SK-N-SH treated with all-trans-retinoic acid at 6 μM for 48 hours (cell line): ENCODE data around the gene XPR1.

Experiments used
- ATAC-seq: fragments of 200-7000 bp; cut with Tn5 transposase; 3 replicates; pipeline ENCODE4 v1.9.1; 2020; ENCODE audit warnings: mild to moderate bottlenecking, moderate library complexity
- ARNTL ChIP-seq: fragments of 450-650 bp; formaldehyde crosslinking; IDR thresholded peaks from 2 replicates; pipeline ENCODE4 v1.5.0; 2020; ENCODE audit warnings: low read depth, mild to moderate bottlenecking, moderate library complexity, borderline replicate concordance
- BACH2 ChIP-seq: fragments of 250-450 bp; sonication (Bioruptor Pico); IDR thresholded peaks from 2 replicates; pipeline ENCODE4 v1.9.0; 2021; ENCODE audit warnings: mild to moderate bottlenecking, borderline replicate concordance
- CREB5 ChIP-seq: fragments of 250-450 bp; sonication (Bioruptor Pico); IDR thresholded peaks from 2 replicates; pipeline ENCODE4 v1.5.1; 2020; ENCODE audit warnings: low read depth, mild to moderate bottlenecking, moderate library complexity
- CSDC2 ChIP-seq: fragments of 250-450 bp; sonication (Bioruptor Pico); IDR thresholded peaks from 2 replicates; pipeline ENCODE4 v1.5.0; 2020; ENCODE audit warnings: mild to moderate bottlenecking, moderate library complexity
- CSRNP3 ChIP-seq: fragments of 250-450 bp; sonication (Bioruptor Pico); IDR thresholded peaks from 2 replicates; pipeline ENCODE4 v1.5.1; 2021; ENCODE audit warnings: mild to moderate bottlenecking, moderate library complexity
- GLIS3 ChIP-seq: fragments of 250-450 bp; sonication (Bioruptor Pico); IDR thresholded peaks from 2 replicates; pipeline ENCODE4 v1.5.0; 2020; ENCODE audit warnings: mild to moderate bottlenecking, moderate library complexity
- ISL1 ChIP-seq: fragments of 250-450 bp; sonication (Bioruptor Pico); IDR thresholded peaks from 2 replicates; pipeline ENCODE4 v2.1.2; 2022; ENCODE audit warnings: mild to moderate bottlenecking, moderate library complexity
- OSR1 ChIP-seq: fragments of 250-450 bp; sonication (Bioruptor Pico); IDR thresholded peaks from 2 replicates; pipeline ENCODE4 v1.8.0; 2022; ENCODE audit warnings: moderate library complexity, mild to moderate bottlenecking, inconsistent platforms
- PATZ1 ChIP-seq: fragments of 250-450 bp; sonication (Bioruptor Pico); IDR thresholded peaks from 2 replicates; pipeline ENCODE4 v1.8.0; 2020; ENCODE audit warnings: mild to moderate bottlenecking, moderate library complexity, borderline replicate concordance
- POU6F1 ChIP-seq: fragments of 250-450 bp; sonication (Bioruptor Pico); IDR thresholded peaks from 2 replicates; pipeline ENCODE4 v1.8.0; 2021; ENCODE audit warnings: low read depth, mild to moderate bottlenecking, moderate library complexity, borderline replicate concordance
- PPARA ChIP-seq: fragments of 250-450 bp; sonication (Bioruptor Pico); IDR thresholded peaks from 2 replicates; pipeline ENCODE4 v1.5.0; 2020; ENCODE audit warnings: mild to moderate bottlenecking, borderline replicate concordance
- RARB ChIP-seq: fragments of 250-450 bp; sonication (Bioruptor Pico); IDR thresholded peaks from 2 replicates; pipeline ENCODE4 v1.8.0; 2021; ENCODE audit warnings: mild to moderate bottlenecking, moderate library complexity
- SNAI2 ChIP-seq: fragments of 250-450 bp; sonication (Bioruptor Pico); IDR thresholded peaks from 2 replicates; pipeline ENCODE4 v1.5.0; 2020; ENCODE audit warnings: mild to moderate bottlenecking, moderate library complexity
- TCF4 ChIP-seq: fragments of 250-450 bp; sonication (Bioruptor Pico); IDR thresholded peaks from 2 replicates; pipeline ENCODE4 v1.8.0; 2021; ENCODE audit warnings: mild to moderate bottlenecking, moderate library complexity, borderline replicate concordance
- TOX ChIP-seq: fragments of 250-450 bp; sonication (Bioruptor Pico); IDR thresholded peaks from 2 replicates; pipeline ENCODE4 v1.8.0; 2021; ENCODE audit warnings: mild to moderate bottlenecking, moderate library complexity, borderline replicate concordance
- TSHZ2 ChIP-seq: fragments of 250-450 bp; sonication (Bioruptor Pico); IDR thresholded peaks from 2 replicates; pipeline ENCODE4 v1.5.0; 2020; ENCODE audit warnings: mild to moderate bottlenecking, moderate library complexity
- ZC3H10 ChIP-seq: fragments of 250-450 bp; sonication (Bioruptor Pico); IDR thresholded peaks from 2 replicates; pipeline ENCODE4 v1.5.1; 2021; ENCODE audit warnings: mild to moderate bottlenecking, moderate library complexity
- ZFP3 ChIP-seq: fragments of 250-450 bp; sonication (Bioruptor Pico); IDR thresholded peaks from 2 replicates; pipeline ENCODE4 v1.5.0; 2020; ENCODE audit warnings: mild to moderate bottlenecking, moderate library complexity
- ZNF565 ChIP-seq: fragments of 450-650 bp; formaldehyde crosslinking; conservative IDR thresholded peaks from 2 replicates; pipeline ENCODE4 v1.5.0; 2020; ENCODE audit warnings: low read depth, mild to moderate bottlenecking, moderate library complexity
- ZNF70 ChIP-seq: fragments of 450-650 bp; formaldehyde crosslinking; IDR thresholded peaks from 2 replicates; pipeline ENCODE4 v1.5.0; 2020; ENCODE audit warnings: mild to moderate bottlenecking, moderate library complexity
- ZNF8 ChIP-seq: fragments of 450-650 bp; formaldehyde crosslinking; IDR thresholded peaks from 2 replicates; pipeline ENCODE4 v1.5.0; 2020; ENCODE audit warnings: mild to moderate bottlenecking, moderate library complexity

XPR1 gene

GRCh38 chr1:180905927-180906326, 274.1 kb downstream of the XPR1 start:
- no peak for ATAC-seq
- no peak for TF ChIP-seq RARB (CRISPR knock-in tag)

- TF ChIP-seq TSHZ2 (CRISPR knock-in tag) (no peak), ZC3H10 (CRISPR knock-in tag) (no peak), PPARA (CRISPR knock-in tag) (no peak), ZNF70 (CRISPR knock-in tag) (no peak), GLIS3 (CRISPR knock-in tag) (no peak), RARB (CRISPR knock-in tag) (no peak), ZNF8 (CRISPR knock-in tag) (no peak), ZNF565 (CRISPR knock-in tag) (no peak), POU6F1 (CRISPR knock-in tag) (no peak), CSRNP3 (CRISPR knock-in tag) (no peak), PATZ1 (CRISPR knock-in tag) (no peak), SNAI2 (no peak), ZFP3 (CRISPR knock-in tag) (no peak)
- no peak for ATAC-seq
These were observed 274.7 kb downstream of the XPR1 start for GRCh38 chr1:180906511-180906910.

- no peak for ATAC-seq
- TF ChIP-seq OSR1 (CRISPR knock-in tag) (no peak), ZNF565 (CRISPR knock-in tag) (no peak), BACH2 (no peak), CSDC2 (CRISPR knock-in tag) (no peak), PPARA (CRISPR knock-in tag) (no peak), ZC3H10 (CRISPR knock-in tag) (no peak), ZNF8 (CRISPR knock-in tag) (no peak), GLIS3 (CRISPR knock-in tag) (no peak), ARNTL (CRISPR knock-in tag) (no peak), TOX (no peak), ZFP3 (CRISPR knock-in tag) (no peak), ISL1 (no peak), CREB5 (CRISPR knock-in tag) (no peak), SNAI2 (no peak), TCF4 (CRISPR knock-in tag) (no peak), ZNF70 (CRISPR knock-in tag) (no peak)
These were observed 275.7 kb downstream of the XPR1 start for GRCh38 chr1:180907313-180908055.
